HFFc6 (cell line): ENCODE data around the gene CABYR. TPM values are rescaled to one million over a fixed set of nuclear protein-coding genes. Genes with fewer than 3 reads are reported as not detected.
"Not testable (repeated sequence)": the region's sequence is repeated elsewhere in the genome, so short reads cannot be mapped to it uniquely, and the experiment has no call there.

ENCODE experiments used
- DNase-seq: peaks from one replicate; pipeline ENCODE4 v3.0.0-alpha.2; 2018
- H3K27ac Mint-ChIP-seq: 2 replicates; pipeline ENCODE4 v1.8.0; 2020; ENCODE audit warnings: mild to moderate bottlenecking, mixed read lengths
- H3K27me3 Mint-ChIP-seq: 2 replicates; pipeline ENCODE4 v1.8.0; 2021; ENCODE audit warnings: mild to moderate bottlenecking, moderate library complexity, mixed read lengths; ENCODE audit not compliant: insufficient read depth
- H3K36me3 Mint-ChIP-seq: 2 replicates; pipeline ENCODE4 v1.8.0; 2021; ENCODE audit warnings: low read depth, mixed read lengths
- H3K4me1 Mint-ChIP-seq: 2 replicates; pipeline ENCODE4 v1.8.0; 2020; ENCODE audit warnings: low read depth, mixed read lengths
- H3K4me3 Mint-ChIP-seq: 2 replicates; pipeline ENCODE4 v1.8.0; 2020; ENCODE audit warnings: mild to moderate bottlenecking, moderate library complexity, mixed read lengths
- H3K9me3 Mint-ChIP-seq: 2 replicates; pipeline ENCODE4 v1.8.0; 2020; ENCODE audit warnings: mild to moderate bottlenecking, mixed read lengths
- total RNA-seq, 6 experiments: library from RNA; stranded (reverse); fragmentation: NEBNext Ultra II Directional; extraction: Animal tissue kit (Norgen Biotek cat#: 25700); gene quantifications; 2 replicates in 1 of 6; 3 replicates in 5 of 6; pipeline ENCODE4 v1.2.3, GENCODE V29; 2021
- TF ChIP-seq, protein P1 (sequence below): fragments of 200-600 bp; sonication (generic); IDR thresholded peaks from 2 replicates; pipeline ENCODE4 v1.5.0; 2021; ENCODE audit warnings: antibody characterized with exemption, mild to moderate bottlenecking

Gene CABYR
- total RNA-seq, 6 experiments from 2014 or later = 1.2 to 3.6 (median 3.2) TPM

DNA sequence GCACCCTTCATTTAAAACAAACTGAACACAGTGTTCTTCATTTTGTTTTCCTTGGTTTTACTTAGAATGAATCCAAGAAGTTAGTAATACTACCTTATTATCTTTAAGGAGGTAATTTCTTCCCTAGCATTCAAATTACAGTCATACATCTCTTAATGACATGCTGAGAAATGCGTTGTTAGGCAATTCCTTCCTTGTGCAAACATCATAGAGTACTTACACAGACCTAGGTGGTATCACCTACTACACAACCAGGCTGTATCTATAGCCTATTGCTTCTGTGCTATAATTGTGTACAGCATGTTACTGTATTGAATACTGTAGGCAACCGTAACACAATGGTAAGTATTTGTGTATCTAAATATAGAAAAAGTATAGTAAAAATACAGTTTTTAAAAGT, 8.4 kb upstream of the CABYR start:
- TF ChIP-seq, protein P1, sequence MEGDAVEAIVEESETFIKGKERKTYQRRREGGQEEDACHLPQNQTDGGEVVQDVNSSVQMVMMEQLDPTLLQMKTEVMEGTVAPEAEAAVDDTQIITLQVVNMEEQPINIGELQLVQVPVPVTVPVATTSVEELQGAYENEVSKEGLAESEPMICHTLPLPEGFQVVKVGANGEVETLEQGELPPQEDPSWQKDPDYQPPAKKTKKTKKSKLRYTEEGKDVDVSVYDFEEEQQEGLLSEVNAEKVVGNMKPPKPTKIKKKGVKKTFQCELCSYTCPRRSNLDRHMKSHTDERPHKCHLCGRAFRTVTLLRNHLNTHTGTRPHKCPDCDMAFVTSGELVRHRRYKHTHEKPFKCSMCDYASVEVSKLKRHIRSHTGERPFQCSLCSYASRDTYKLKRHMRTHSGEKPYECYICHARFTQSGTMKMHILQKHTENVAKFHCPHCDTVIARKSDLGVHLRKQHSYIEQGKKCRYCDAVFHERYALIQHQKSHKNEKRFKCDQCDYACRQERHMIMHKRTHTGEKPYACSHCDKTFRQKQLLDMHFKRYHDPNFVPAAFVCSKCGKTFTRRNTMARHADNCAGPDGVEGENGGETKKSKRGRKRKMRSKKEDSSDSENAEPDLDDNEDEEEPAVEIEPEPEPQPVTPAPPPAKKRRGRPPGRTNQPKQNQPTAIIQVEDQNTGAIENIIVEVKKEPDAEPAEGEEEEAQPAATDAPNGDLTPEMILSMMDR = no peak

DNA sequence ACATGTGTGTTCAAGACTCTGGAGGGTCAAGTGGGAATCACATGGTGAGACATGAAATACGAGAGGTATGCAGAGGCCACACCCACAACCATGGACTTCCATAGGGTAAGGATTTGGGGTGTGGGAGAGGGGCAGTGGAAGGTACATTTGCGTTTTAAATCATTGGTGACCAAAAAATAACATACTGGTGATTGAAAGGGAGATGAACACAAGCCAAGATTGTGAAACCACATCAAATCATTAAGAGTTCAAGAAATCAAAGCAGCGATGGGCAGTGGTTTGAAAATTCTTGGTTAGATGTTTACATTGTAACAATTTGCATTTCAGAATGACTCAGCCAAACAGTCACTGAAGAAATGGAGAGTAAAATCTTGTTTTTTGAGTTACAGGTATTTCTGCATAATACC, 1.9 kb upstream of the CABYR start:
- H3K27ac Mint-ChIP-seq = peak overlapping the region; percentile 5; the same call in 1 of the 2 replicates
- no peak for DNase-seq
- H3K27me3 Mint-ChIP-seq = peaks cover 6% of the 10 kb centered on the region; the same call in 1 of the 2 replicates
- no peak overlapping the region for H3K4me3 Mint-ChIP-seq
- H3K9me3 Mint-ChIP-seq = no peaks in the 10 kb centered on the region
- H3K36me3 Mint-ChIP-seq = no peaks in the 10 kb centered on the region
- peaks cover 32% of the 10 kb centered on the region for H3K4me1 Mint-ChIP-seq
- TF ChIP-seq, protein P1 = no peak

More for the DNA sequence above, 8.4 kb upstream of the CABYR start:
- Mint-ChIP-seq H3K4me3 (no peak overlapping the region), H3K27ac (no peak overlapping the region), H3K27me3 (no peaks in the 10 kb centered on the region; the same call in 1 of the 2 replicates), H3K9me3 (no peaks in the 10 kb centered on the region), H3K4me1 (peaks cover 20% of the 10 kb centered on the region), H3K36me3 (peaks cover 5% of the 10 kb centered on the region; the same call in 1 of the 2 replicates)
- no peak for DNase-seq

- Mint-ChIP-seq H3K4me3 (peak overlapping the region; percentile 88), H3K27me3 (peaks cover 6% of the 10 kb centered on the region; the same call in 1 of the 2 replicates), H3K27ac (peak overlapping the region; percentile 85), H3K4me1 (peaks cover 32% of the 10 kb centered on the region), H3K36me3 (no peaks in the 10 kb centered on the region), H3K9me3 (no peaks in the 10 kb centered on the region)
- DNase-seq = no peak
- TF ChIP-seq, protein P1 = no peak
Measured at GRCh38 chr18:24138409-24138788, 463 bp upstream of the CABYR start.

DNA sequence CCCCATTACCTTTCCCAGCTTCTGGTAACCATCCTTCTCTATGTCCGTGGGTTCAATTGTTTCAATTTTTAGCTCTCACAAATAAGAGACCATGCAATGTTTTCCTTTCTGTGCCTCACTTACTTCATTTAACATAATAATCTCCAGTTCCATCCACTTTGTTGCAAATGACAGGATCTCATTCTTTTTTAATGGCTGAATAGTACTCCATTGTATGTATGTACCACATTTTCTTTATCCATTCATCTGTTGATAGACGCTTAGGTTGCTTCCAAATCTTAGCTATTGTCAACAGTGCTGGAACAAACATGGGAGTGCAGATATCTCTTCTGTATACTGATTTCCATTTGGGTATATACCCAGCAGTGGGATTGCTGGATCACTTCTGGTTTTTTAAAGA, 1.8 kb downstream of the CABYR start:
- Mint-ChIP-seq H3K4me1 (peaks cover 32% of the 10 kb centered on the region), H3K9me3 (no peaks in the 10 kb centered on the region), H3K36me3 (peaks cover 5% of the 10 kb centered on the region), H3K27ac (no peak overlapping the region), H3K27me3 (peaks cover 6% of the 10 kb centered on the region; the same call in 1 of the 2 replicates), H3K4me3 (no peak overlapping the region)
- TF ChIP-seq, protein P1 = no peak
- DNase-seq = no peak

DNA sequence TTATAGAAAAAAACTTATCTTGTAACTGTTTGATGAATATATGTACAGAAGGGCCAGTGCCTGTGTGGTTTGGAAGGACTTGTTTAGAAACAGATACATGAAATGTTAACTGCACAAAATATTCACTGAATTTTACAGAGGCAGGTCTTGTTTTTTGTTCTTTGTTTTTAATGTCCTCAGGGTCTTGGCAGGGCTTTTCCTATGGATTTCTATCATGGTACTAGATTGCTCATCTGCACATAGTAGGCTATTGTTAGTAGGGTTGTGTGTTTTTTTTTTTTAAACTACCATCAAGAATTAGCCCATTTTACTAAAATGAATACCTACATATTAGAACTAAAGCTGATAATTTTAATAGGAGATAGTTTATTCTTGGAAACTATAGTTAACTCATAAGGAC, 3.5 kb downstream of the CABYR start:
- Mint-ChIP-seq H3K9me3 (peaks cover 6% of the 10 kb centered on the region; the same call in 1 of the 2 replicates), H3K27ac (no peak overlapping the region), H3K4me1 (peaks cover 20% of the 10 kb centered on the region), H3K4me3 (no peak overlapping the region), H3K27me3 (peaks cover 6% of the 10 kb centered on the region; the same call in 1 of the 2 replicates), H3K36me3 (peaks cover 13% of the 10 kb centered on the region)
- DNase-seq = no peak
- TF ChIP-seq, protein P1 = no peak

DNA sequence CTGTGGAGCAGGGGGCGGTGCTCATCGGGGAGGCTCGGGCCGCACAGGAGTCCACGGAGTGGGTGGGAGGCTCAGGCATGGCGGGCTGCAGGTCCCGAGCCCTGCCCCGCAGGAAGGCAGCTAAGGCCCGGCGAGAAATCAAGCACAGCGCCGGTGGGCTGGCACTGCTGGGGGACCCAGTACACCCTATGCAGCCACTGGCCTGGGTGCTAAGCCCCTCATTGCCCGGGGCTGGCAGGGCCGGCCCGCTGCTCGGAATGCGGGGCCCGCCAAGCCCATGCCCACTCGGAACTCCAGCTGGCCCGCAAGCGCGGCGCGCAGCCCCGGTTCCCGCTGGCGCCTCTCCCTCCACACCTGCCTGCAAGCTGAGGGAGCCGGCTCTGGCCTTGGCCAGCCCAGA, 10.7 kb downstream of the CABYR start:
- H3K4me1 Mint-ChIP-seq, H3K9me3 Mint-ChIP-seq, H3K27me3 Mint-ChIP-seq, DNase-seq, H3K27ac Mint-ChIP-seq, H3K4me3 Mint-ChIP-seq: not testable (repeated sequence)
- peaks cover 20% of the 10 kb centered on the region for H3K36me3 Mint-ChIP-seq
